RWPE2 (cell line): ENCODE measurements around the gene C5orf46.

Experiments
- ATAC-seq: fragments of 200-7000 bp; cut with Tn5 transposase; 3 replicates; pipeline ENCODE4 v1.9.1; 2021; ENCODE audit warnings: low read depth
- DNase-seq: peaks from one replicate; pipeline ENCODE4 v3.0.0-alpha.2; 2020; ENCODE audit warnings: low spot score
- H3K27ac ChIP-seq: fragments of 450-650 bp; 2 replicates; pipeline ENCODE4 v1.5.1; 2017; ENCODE audit warnings: mild to moderate bottlenecking; ENCODE audit not compliant: poor library complexity, severe bottlenecking
- H3K27me3 ChIP-seq: fragments of 250-450 bp; sonication (Bioruptor Pico); 2 replicates; pipeline ENCODE4 v1.5.1; 2021; ENCODE audit warnings: mild to moderate bottlenecking, moderate library complexity; ENCODE audit not compliant: insufficient read depth, poor library complexity, severe bottlenecking
- H3K36me3 ChIP-seq: fragments of 250-450 bp; sonication (Bioruptor Pico); 2 replicates; pipeline ENCODE4 v1.5.1; 2020; ENCODE audit warnings: low read depth, mild to moderate bottlenecking, moderate library complexity
- H3K4me1 ChIP-seq: fragments of 250-450 bp; sonication (Bioruptor Pico); 2 replicates; pipeline ENCODE4 v1.5.1; 2021; ENCODE audit warnings: mild to moderate bottlenecking, moderate library complexity; ENCODE audit not compliant: insufficient read depth, poor library complexity, severe bottlenecking
- H3K4me3 ChIP-seq: fragments of 250-450 bp; sonication (Bioruptor Pico); 2 replicates; pipeline ENCODE4 v1.5.1; 2021; ENCODE audit warnings: mild to moderate bottlenecking, moderate library complexity; ENCODE audit not compliant: severe bottlenecking
- H3K9me3 ChIP-seq: fragments of 250-450 bp; sonication (Bioruptor Pico); 2 replicates; pipeline ENCODE4 v1.5.1; 2021; ENCODE audit warnings: mild to moderate bottlenecking, moderate library complexity; ENCODE audit not compliant: severe bottlenecking
- TF ChIP-seq, protein P1 (sequence below): fragments of 450-650 bp; IDR thresholded peaks from one replicate; pipeline ENCODE4 v1.5.1; 2017; ENCODE audit warnings: mild to moderate bottlenecking, moderate library complexity; ENCODE audit not compliant: poor library complexity, severe bottlenecking

C5orf46 gene

GRCh38 chr5:147869112-147869511, 37.2 kb downstream of the C5orf46 start:
- no peak for ATAC-seq
- Histone ChIP-seq H3K4me3 (no peak overlapping the region), H3K27ac (no peak overlapping the region), H3K27me3 (no peaks in the 10 kb centered on the region), H3K36me3 (no peaks in the 10 kb centered on the region), H3K4me1 (no peaks in the 10 kb centered on the region), H3K9me3 (no peaks in the 10 kb centered on the region)
- TF ChIP-seq, protein P1, sequence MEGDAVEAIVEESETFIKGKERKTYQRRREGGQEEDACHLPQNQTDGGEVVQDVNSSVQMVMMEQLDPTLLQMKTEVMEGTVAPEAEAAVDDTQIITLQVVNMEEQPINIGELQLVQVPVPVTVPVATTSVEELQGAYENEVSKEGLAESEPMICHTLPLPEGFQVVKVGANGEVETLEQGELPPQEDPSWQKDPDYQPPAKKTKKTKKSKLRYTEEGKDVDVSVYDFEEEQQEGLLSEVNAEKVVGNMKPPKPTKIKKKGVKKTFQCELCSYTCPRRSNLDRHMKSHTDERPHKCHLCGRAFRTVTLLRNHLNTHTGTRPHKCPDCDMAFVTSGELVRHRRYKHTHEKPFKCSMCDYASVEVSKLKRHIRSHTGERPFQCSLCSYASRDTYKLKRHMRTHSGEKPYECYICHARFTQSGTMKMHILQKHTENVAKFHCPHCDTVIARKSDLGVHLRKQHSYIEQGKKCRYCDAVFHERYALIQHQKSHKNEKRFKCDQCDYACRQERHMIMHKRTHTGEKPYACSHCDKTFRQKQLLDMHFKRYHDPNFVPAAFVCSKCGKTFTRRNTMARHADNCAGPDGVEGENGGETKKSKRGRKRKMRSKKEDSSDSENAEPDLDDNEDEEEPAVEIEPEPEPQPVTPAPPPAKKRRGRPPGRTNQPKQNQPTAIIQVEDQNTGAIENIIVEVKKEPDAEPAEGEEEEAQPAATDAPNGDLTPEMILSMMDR, result no peak
- DNase-seq, result no peak

DNA sequence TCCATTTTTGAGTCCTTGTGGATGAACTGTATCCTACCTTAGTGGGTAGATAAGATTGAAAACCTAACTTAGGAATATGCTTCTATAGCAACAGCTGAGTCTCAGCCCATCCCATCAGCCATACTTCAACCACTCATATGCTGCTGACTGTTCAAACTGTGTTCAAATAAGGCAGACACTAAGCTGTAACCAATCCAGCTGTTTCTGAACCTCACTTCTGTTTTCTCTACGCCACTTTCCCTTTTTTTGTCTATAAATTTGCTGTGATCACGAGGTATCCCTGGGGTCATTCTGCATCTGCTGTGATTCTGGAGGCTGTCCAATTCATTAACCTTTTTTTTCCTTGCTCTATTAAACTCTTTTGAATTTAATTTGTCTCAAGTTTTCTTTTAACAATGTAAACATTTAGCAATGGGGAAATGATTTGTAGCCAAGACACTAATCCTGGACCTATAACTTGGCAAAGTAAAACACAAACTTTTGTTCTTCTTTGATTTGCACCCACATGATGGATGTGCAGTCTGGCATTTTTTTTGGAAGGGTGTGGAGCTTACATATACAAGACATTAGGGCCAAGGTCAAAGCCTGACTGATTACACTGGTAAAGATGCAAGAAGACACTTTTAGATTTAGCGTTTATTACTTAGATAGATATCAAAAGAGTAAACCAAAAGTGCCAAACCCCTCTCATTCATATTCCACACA, 42.7 kb downstream of the C5orf46 start:
- no peak for DNase-seq
- H3K27me3 ChIP-seq, result no peaks in the 10 kb centered on the region

GRCh38 chr5:147860641-147861025, 45.7 kb downstream of the C5orf46 start:
- DNase-seq (no peak), ATAC-seq (no peak)
- TF ChIP-seq, protein P1, result no peak
- Histone ChIP-seq H3K4me3 (no peak overlapping the region), H3K4me1 (no peaks in the 10 kb centered on the region), H3K27me3 (no peaks in the 10 kb centered on the region), H3K36me3 (no peaks in the 10 kb centered on the region), H3K27ac (no peak overlapping the region), H3K9me3 (no peaks in the 10 kb centered on the region)

More for the DNA sequence above, 42.7 kb downstream of the C5orf46 start:
- TF ChIP-seq, protein P1, result no peak
- Histone ChIP-seq H3K4me1 (no peaks in the 10 kb centered on the region), H3K9me3 (no peaks in the 10 kb centered on the region), H3K4me3 (no peak overlapping the region), H3K36me3 (no peaks in the 10 kb centered on the region), H3K27ac (no peak overlapping the region)
- ATAC-seq, result no peak

GRCh38 chr5:147859962-147860640, 46.2 kb downstream of the C5orf46 start:
- Histone ChIP-seq H3K36me3 (no peaks in the 10 kb centered on the region), H3K4me3 (no peak overlapping the region), H3K4me1 (no peaks in the 10 kb centered on the region), H3K27me3 (no peaks in the 10 kb centered on the region), H3K9me3 (no peaks in the 10 kb centered on the region), H3K27ac (no peak overlapping the region)
- DNase-seq (no peak), ATAC-seq (no peak)
- TF ChIP-seq, protein P1, result no peak

- no peak overlapping the region for H3K27ac ChIP-seq
- no peak for ATAC-seq
Observed at GRCh38 chr5:147858565-147858964, 47.8 kb downstream of the C5orf46 start.

More at GRCh38 chr5:147858565-147858964, 47.8 kb downstream of the C5orf46 start:
- Histone ChIP-seq H3K9me3 (no peaks in the 10 kb centered on the region), H3K36me3 (no peaks in the 10 kb centered on the region), H3K27me3 (no peaks in the 10 kb centered on the region), H3K4me3 (no peak overlapping the region), H3K4me1 (no peaks in the 10 kb centered on the region)
- TF ChIP-seq, protein P1, result no peak
- DNase-seq, result no peak
